SU-DHL-6 (cell line): ENCODE measurements around the gene NUP210L.

Source experiments
- EZH2phosphoT487 ChIP-seq: fragments of 200-600 bp; sonication (generic), shearing (Covaris generic); conservative IDR thresholded peaks from 2 replicates; pipeline ENCODE4 v1.6.1; 2018; ENCODE audit warnings: mild to moderate bottlenecking, antibody characterized with exemption, low read length, moderate library complexity, mixed read lengths
- TF ChIP-seq, protein P1 (sequence below): fragments of 200-600 bp; sonication (generic); IDR thresholded peaks from one replicate; pipeline ENCODE4 v1.5.1; 2017; ENCODE audit warnings: antibody characterized with exemption, mild to moderate bottlenecking, low read length, moderate library complexity; ENCODE audit not compliant: insufficient read depth, poor library complexity, severe bottlenecking

- TF ChIP-seq, protein P1, sequence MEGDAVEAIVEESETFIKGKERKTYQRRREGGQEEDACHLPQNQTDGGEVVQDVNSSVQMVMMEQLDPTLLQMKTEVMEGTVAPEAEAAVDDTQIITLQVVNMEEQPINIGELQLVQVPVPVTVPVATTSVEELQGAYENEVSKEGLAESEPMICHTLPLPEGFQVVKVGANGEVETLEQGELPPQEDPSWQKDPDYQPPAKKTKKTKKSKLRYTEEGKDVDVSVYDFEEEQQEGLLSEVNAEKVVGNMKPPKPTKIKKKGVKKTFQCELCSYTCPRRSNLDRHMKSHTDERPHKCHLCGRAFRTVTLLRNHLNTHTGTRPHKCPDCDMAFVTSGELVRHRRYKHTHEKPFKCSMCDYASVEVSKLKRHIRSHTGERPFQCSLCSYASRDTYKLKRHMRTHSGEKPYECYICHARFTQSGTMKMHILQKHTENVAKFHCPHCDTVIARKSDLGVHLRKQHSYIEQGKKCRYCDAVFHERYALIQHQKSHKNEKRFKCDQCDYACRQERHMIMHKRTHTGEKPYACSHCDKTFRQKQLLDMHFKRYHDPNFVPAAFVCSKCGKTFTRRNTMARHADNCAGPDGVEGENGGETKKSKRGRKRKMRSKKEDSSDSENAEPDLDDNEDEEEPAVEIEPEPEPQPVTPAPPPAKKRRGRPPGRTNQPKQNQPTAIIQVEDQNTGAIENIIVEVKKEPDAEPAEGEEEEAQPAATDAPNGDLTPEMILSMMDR = no peak
- TF ChIP-seq EZH2phosphoT487 = no peak
Observed at GRCh38 chr1:153953859-153954365, 201.0 kb downstream of the NUP210L start.
